Mesendoderm (in vitro differentiated cells): Measurements from ENCODE around the gene SART3.

Source experiments
- DNase-seq: peaks from one replicate; pipeline ENCODE4 v3.0.0; 2013
- H2AK5ac ChIP-seq: 2 replicates; pipeline ENCODE4 v1.6.1; 2013; ENCODE audit warnings: low read length, inconsistent platforms
- H2BK120ac ChIP-seq: 2 replicates; pipeline ENCODE4 v1.6.1; 2013; ENCODE audit warnings: low read depth, mild to moderate bottlenecking, low read length, moderate library complexity, mixed read lengths
- H2BK15ac ChIP-seq: replicated peaks from 2 replicates; pipeline ENCODE4 v1.6.1; 2013; ENCODE audit warnings: low read depth, mild to moderate bottlenecking, moderate library complexity
- H2BK5ac ChIP-seq: 2 replicates; pipeline ENCODE4 v1.6.1; 2013; ENCODE audit warnings: low read length, inconsistent platforms
- H3K18ac ChIP-seq: 2 replicates; pipeline ENCODE4 v1.6.1; 2013; ENCODE audit warnings: mild to moderate bottlenecking, low read length, mixed read lengths
- H3K23ac ChIP-seq: one replicate; pipeline ENCODE4 v1.6.1; 2013; ENCODE audit warnings: low read length
- H3K27ac ChIP-seq: 2 replicates; pipeline ENCODE4 v1.5.1; 2013; ENCODE audit warnings: low read depth, mild to moderate bottlenecking, inconsistent platforms, low read length, moderate library complexity
- H3K27me3 ChIP-seq: 2 replicates; pipeline ENCODE4 v1.6.1; 2013; ENCODE audit warnings: low read length, control low read depth, mild to moderate bottlenecking, inconsistent platforms; ENCODE audit not compliant: insufficient read depth, poor library complexity
- H3K36me3 ChIP-seq: 2 replicates; pipeline ENCODE4 v1.6.1; 2013; ENCODE audit warnings: low read length, inconsistent platforms; ENCODE audit not compliant: control insufficient read depth, insufficient read depth
- H3K4ac ChIP-seq: one replicate; pipeline ENCODE4 v1.6.1; 2013; ENCODE audit warnings: low read depth, mild to moderate bottlenecking, low read length, moderate library complexity
- H3K4me1 ChIP-seq: 2 replicates; pipeline ENCODE4 v1.6.1; 2013; ENCODE audit warnings: low read depth, low read length, inconsistent platforms; ENCODE audit not compliant: control insufficient read depth
- H3K4me2 ChIP-seq: 2 replicates; pipeline ENCODE4 v1.6.1; 2013; ENCODE audit warnings: low read length
- H3K4me3 ChIP-seq: 2 replicates; pipeline ENCODE4 v1.5.1; 2013; ENCODE audit warnings: mild to moderate bottlenecking, low read length
- H3K56ac ChIP-seq: one replicate; pipeline ENCODE4 v1.6.1; 2013; ENCODE audit warnings: low read length
- H3K79me1 ChIP-seq: 2 replicates; pipeline ENCODE4 v1.6.1; 2013; ENCODE audit warnings: low read length, inconsistent platforms
- H3K79me2 ChIP-seq: 2 replicates; pipeline ENCODE4 v1.6.1; 2013; ENCODE audit warnings: mild to moderate bottlenecking, low read length; ENCODE audit not compliant: control insufficient read depth, insufficient read depth
- H3K9ac ChIP-seq: 2 replicates; pipeline ENCODE4 v1.6.1; 2013; ENCODE audit warnings: low read length, inconsistent platforms
- H4K5ac ChIP-seq: one replicate; pipeline ENCODE4 v1.6.1; 2013; ENCODE audit warnings: low read length
- H4K8ac ChIP-seq: one replicate; pipeline ENCODE4 v1.6.1; 2013; ENCODE audit warnings: low read depth, mild to moderate bottlenecking, control low read depth, low read length, moderate library complexity
- WGBS: extraction: QIAGEN DNeasy Blood & Tissue Kit; methylation state at CpG from one replicate; pipeline ENCODE4 v1.1.7; 2013; ENCODE audit warnings: low lambda C conversion rate, missing lambda C conversion rate; ENCODE audit not compliant: insufficient coverage; ENCODE audit errors: extremely low coverage; 5-methylcytosine and 5-hydroxymethylcytosine counted together

SART3 gene

DNA sequence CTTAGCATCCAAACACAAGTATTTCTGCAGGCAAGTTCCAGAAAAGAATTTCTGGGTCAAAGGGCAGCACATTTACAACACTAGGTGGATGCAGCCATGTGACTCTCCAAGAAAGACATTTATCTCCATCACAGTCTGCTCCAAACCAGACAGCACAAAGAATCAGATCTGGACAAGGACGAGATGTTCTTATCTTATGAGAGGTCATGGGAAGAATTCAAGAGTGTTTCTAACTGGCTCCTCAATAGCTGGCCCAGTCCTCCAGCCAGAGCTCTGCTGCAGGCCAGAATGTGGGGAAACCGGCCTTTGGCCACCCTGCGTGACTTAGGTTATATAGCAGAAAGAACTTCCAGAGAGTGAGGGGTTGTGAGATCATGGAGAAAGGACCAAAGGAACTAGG lies 19.6 kb upstream of the SART3 start:
- no peaks in the 10 kb centered on the region for H3K27me3 ChIP-seq
- no peak overlapping the region for H3K56ac ChIP-seq
- no peak overlapping the region for H3K4ac ChIP-seq
- no peaks in the 10 kb centered on the region for H3K36me3 ChIP-seq
- H3K4me3 ChIP-seq, result no peak overlapping the region
- H3K18ac ChIP-seq, result no peak overlapping the region
- no peak overlapping the region for H3K4me2 ChIP-seq
- no peaks in the 10 kb centered on the region for H3K4me1 ChIP-seq
- no peak overlapping the region for H3K23ac ChIP-seq
- no peak overlapping the region for H2BK120ac ChIP-seq
- H2AK5ac ChIP-seq, result no peak overlapping the region
- no peaks in the 10 kb centered on the region for H3K79me2 ChIP-seq
- no peak overlapping the region for H2BK5ac ChIP-seq
- no peak overlapping the region for H3K27ac ChIP-seq
- H3K9ac ChIP-seq, result no peak overlapping the region
- no peaks in the 10 kb centered on the region for H3K79me1 ChIP-seq
- no peak overlapping the region for H4K8ac ChIP-seq
- no peak overlapping the region for H4K5ac ChIP-seq
- WGBS, result no CpG with 5 or more reads among the region's 3 CpGs
- no peak for DNase-seq
- no peak overlapping the region for H2BK15ac ChIP-seq

DNA sequence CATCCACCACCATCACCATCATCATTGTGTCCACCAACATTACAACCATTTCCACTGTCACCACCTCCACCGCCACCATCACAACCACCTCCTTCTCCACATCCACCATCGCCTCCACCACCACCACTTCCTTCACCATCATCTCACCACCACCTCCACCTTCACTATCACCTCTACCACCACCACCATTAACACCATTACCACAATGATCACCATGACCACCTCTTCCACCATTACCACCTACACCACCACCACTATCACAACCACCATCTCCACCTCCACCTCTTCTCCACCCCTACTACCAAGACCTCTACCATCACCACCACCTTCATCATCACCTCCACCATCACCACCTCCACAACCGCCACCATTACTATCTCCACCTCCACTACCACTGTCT lies 17.8 kb upstream of the SART3 start:
- Histone ChIP-seq H3K4me2 (no peak overlapping the region), H3K27me3 (no peaks in the 10 kb centered on the region), H2BK5ac (no peak overlapping the region), H4K8ac (no peak overlapping the region), H3K23ac (no peak overlapping the region), H3K4me3 (no peak overlapping the region), H3K56ac (no peak overlapping the region), H2BK120ac (no peak overlapping the region), H3K4ac (no peak overlapping the region), H2AK5ac (no peak overlapping the region), H3K18ac (no peak overlapping the region), H3K4me1 (no peaks in the 10 kb centered on the region), H3K9ac (no peak overlapping the region), H3K79me1 (no peaks in the 10 kb centered on the region), H3K27ac (no peak overlapping the region), H3K36me3 (no peaks in the 10 kb centered on the region), H2BK15ac (no peak overlapping the region), H4K5ac (no peak overlapping the region), H3K79me2 (no peaks in the 10 kb centered on the region)
- WGBS, result no CpG with 5 or more reads among the region's 3 CpGs
- DNase-seq, result no peak

DNA sequence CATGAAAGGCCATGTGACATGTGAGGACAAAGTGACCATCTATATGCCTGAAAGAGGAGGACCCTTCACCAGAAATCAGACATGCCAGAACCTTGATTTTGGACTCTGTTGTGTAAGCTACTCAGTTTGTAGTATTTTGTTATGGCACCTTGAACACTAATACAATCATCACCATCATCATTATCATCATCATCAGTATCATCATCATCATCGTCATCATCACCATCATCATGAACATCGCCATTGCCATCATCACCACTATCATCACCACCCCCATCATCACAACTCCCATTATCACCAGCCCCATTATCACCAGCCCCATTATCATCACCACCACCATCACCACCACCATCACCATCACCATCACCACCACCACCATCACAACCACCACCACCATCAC lies 17.3 kb upstream of the SART3 start:
- H3K9ac ChIP-seq, result no peak overlapping the region
- no peaks in the 10 kb centered on the region for H3K79me2 ChIP-seq
- no peaks in the 10 kb centered on the region for H3K4me1 ChIP-seq
- no peak overlapping the region for H3K18ac ChIP-seq
- no peak overlapping the region for H3K4me2 ChIP-seq
- WGBS, result no CpG with 5 or more reads among the region's 2 CpGs
- no peak overlapping the region for H4K8ac ChIP-seq
- H3K4ac ChIP-seq, result no peak overlapping the region
- H3K27me3 ChIP-seq, result no peaks in the 10 kb centered on the region
- no peak overlapping the region for H3K27ac ChIP-seq
- H2BK120ac ChIP-seq, result no peak overlapping the region
- no peak overlapping the region for H2BK5ac ChIP-seq
- no peak overlapping the region for H3K23ac ChIP-seq
- H3K56ac ChIP-seq, result no peak overlapping the region
- no peak overlapping the region for H2BK15ac ChIP-seq
- H4K5ac ChIP-seq, result no peak overlapping the region
- DNase-seq, result no peak
- no peaks in the 10 kb centered on the region for H3K79me1 ChIP-seq
- no peak overlapping the region for H3K4me3 ChIP-seq
- no peak overlapping the region for H2AK5ac ChIP-seq
- no peaks in the 10 kb centered on the region for H3K36me3 ChIP-seq

DNA sequence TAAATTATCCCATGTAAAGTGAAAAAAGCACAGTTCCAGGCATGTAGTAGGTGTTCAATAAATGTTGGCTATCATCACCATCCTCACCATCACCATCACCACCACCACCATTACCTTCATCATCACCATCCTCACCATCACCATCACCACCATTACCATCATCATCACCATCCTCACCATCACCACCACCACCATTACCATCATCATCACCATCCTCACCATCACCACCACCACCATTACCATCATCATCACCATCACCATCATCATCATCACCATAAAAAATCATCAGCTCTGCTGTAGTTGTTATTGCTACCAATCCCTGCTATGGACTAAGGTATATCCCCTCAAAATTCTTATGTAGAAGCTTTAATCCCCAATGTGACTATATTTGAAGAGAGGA lies 16.5 kb upstream of the SART3 start:
- Histone ChIP-seq H2BK15ac (no peak overlapping the region), H3K56ac (no peak overlapping the region), H3K27me3 (no peaks in the 10 kb centered on the region), H3K9ac (no peak overlapping the region), H3K4ac (no peak overlapping the region), H3K79me2 (no peaks in the 10 kb centered on the region), H3K36me3 (no peaks in the 10 kb centered on the region), H2BK5ac (no peak overlapping the region), H3K4me3 (no peak overlapping the region), H3K4me2 (no peak overlapping the region), H2AK5ac (no peak overlapping the region), H4K8ac (no peak overlapping the region), H2BK120ac (no peak overlapping the region), H3K79me1 (no peaks in the 10 kb centered on the region), H3K18ac (no peak overlapping the region), H3K27ac (no peak overlapping the region), H3K23ac (peak overlapping the region; percentile 24), H3K4me1 (no peaks in the 10 kb centered on the region), H4K5ac (no peak overlapping the region)
- DNase-seq, result no peak

DNA sequence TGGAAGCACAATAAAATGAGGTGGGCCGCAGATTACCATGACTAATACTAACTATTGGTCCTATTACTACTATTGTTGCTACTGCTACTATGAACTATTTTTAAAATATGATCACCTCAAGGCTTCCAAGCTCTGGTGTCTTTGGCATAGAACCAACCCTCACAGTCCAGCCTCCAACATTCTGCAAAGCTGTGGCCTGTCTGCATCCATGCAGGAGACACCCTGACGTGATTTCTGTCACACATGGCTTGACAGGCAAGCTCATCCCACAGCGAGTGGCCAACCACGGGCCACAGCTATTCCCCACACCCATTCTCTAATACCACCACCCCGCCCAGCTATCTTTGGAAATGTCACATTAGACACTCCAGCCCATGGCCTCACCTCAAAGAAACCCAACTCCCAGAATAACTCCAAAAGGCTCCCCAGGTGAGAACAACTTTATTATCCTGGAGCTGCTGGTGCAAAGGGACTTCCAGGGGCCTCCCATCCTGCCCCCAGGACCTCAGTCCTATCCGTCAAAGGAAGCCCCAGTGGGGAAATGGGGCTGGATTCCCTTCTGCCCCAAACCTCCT lies 15.8 kb upstream of the SART3 start:
- Histone ChIP-seq H3K9ac (no peak overlapping the region), H3K4me1 (no peaks in the 10 kb centered on the region), H3K36me3 (no peaks in the 10 kb centered on the region), H2BK120ac (no peak overlapping the region), H3K4me2 (no peak overlapping the region), H3K56ac (no peak overlapping the region), H3K4me3 (no peak overlapping the region), H3K27me3 (no peaks in the 10 kb centered on the region), H4K5ac (no peak overlapping the region), H2AK5ac (no peak overlapping the region), H2BK5ac (no peak overlapping the region), H3K18ac (no peak overlapping the region), H3K4ac (no peak overlapping the region), H4K8ac (no peak overlapping the region), H3K79me1 (no peaks in the 10 kb centered on the region), H3K27ac (no peak overlapping the region), H3K79me2 (no peaks in the 10 kb centered on the region), H2BK15ac (no peak overlapping the region), H3K23ac (no peak overlapping the region)
- no peak for DNase-seq
- WGBS, result no CpG with 5 or more reads among the region's 6 CpGs

DNA sequence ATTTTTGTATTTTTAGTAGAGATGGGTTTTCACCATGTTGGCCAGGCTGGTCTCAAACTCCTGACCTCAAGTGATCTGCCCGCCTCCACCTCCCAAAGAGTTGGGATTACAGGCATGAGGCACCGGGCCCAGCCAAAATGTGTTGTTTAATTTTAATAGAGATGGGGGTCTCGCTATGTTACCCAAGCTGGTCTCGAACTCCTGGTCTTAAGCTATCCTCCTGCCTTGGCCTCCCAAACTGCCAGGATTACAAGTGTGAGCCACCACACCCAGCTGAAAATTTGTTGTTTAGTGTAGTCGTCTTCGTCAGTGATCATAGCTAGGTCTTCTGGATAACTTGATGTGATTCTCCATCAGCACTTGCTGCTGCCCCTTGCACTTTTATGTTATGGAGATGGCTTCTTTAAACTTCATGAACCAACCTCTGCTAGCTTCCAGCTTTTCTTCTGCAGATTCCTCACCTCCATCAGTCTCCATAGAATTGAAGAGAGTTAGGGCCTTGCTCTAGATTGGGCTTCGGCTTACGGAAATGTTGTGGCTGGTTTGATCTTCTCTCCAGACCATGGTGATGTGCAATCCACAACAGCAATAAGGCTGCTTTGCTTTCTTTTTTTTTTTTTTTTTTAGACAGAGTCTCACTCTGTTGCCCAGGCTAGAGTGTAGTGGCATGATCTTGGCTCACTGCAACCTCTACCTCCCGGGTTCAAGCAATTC lies 14.4 kb upstream of the SART3 start:
- H2BK15ac ChIP-seq, result no peak overlapping the region
- H3K4me2 ChIP-seq, result no peak overlapping the region
- no peaks in the 10 kb centered on the region for H3K36me3 ChIP-seq
- H3K4me1 ChIP-seq, result no peaks in the 10 kb centered on the region
- DNase-seq, result no peak
- H4K5ac ChIP-seq, result no peak overlapping the region
- no peak overlapping the region for H2BK120ac ChIP-seq
- no peak overlapping the region for H4K8ac ChIP-seq
- WGBS, result no CpG with 5 or more reads among the region's 9 CpGs
- no peak overlapping the region for H2BK5ac ChIP-seq
- no peak overlapping the region for H3K9ac ChIP-seq
- H3K27me3 ChIP-seq, result no peaks in the 10 kb centered on the region
- H3K4me3 ChIP-seq, result no peak overlapping the region
- H3K79me2 ChIP-seq, result no peaks in the 10 kb centered on the region
- no peak overlapping the region for H3K56ac ChIP-seq
- H3K18ac ChIP-seq, result no peak overlapping the region
- H3K27ac ChIP-seq, result no peak overlapping the region
- H3K23ac ChIP-seq, result no peak overlapping the region
- H3K4ac ChIP-seq, result no peak overlapping the region
- no peak overlapping the region for H2AK5ac ChIP-seq
- no peaks in the 10 kb centered on the region for H3K79me1 ChIP-seq
